DMS153 treated with DMSO at 0.1 percent for 48 hours (cell line): ENCODE data around the gene THRSP.
"Not testable (repeated sequence)": the region's sequence is repeated elsewhere in the genome, so short reads cannot be mapped to it uniquely, and the experiment has no call there.

Experiments used
- DNase-seq: peaks from one replicate; lab custom pipeline; 2025; ENCODE audit not compliant: unreplicated experiment; lab: John Stamatoyannopoulos, UW

The THRSP gene

GRCh38 chr11:78086521-78087074 is 22.9 kb downstream of the THRSP start:
- DNase-seq, result not testable (repeated sequence)

GRCh38 chr11:78094250-78094649 is 30.6 kb downstream of the THRSP start:
- DNase-seq, result no peak

GRCh38 chr11:78097666-78098385 is 34.2 kb downstream of the THRSP start:
- no peak for DNase-seq

GRCh38 chr11:78099666-78100065 is 36.0 kb downstream of the THRSP start:
- DNase-seq, result peak; percentile 10

- peak; percentile 35 for DNase-seq
Measured at GRCh38 chr11:78100261-78100660, 36.6 kb downstream of the THRSP start.

- peak; percentile 35 for DNase-seq
Measured at GRCh38 chr11:78100676-78101472, 37.2 kb downstream of the THRSP start.

- no peak for DNase-seq
Measured at GRCh38 chr11:78109081-78110015, 45.7 kb downstream of the THRSP start.

GRCh38 chr11:78110351-78110750 is 46.7 kb downstream of the THRSP start:
- no peak for DNase-seq

GRCh38 chr11:78110830-78111229 is 47.2 kb downstream of the THRSP start:
- DNase-seq, result no peak

GRCh38 chr11:78111298-78111697 is 47.6 kb downstream of the THRSP start:
- no peak for DNase-seq

GRCh38 chr11:78112582-78113275 is 49.1 kb downstream of the THRSP start:
- DNase-seq, result no peak
